Trophoblast cell (in vitro differentiated cells and primary cell): Measurements from ENCODE around the gene TSPOAP1.

ENCODE experiments used
- DNase-seq, 2 donors: peaks; one replicate each; pipeline ENCODE4 v3.0.0-alpha.2; 2016
- H2AFZ ChIP-seq: 2 replicates; pipeline ENCODE4 v1.6.1; 2013; ENCODE audit warnings: low read length, moderate library complexity, mild to moderate bottlenecking; ENCODE audit not compliant: insufficient read depth, poor library complexity
- H2AK5ac ChIP-seq: 2 replicates; pipeline ENCODE4 v1.6.1; 2013; ENCODE audit warnings: mild to moderate bottlenecking, low read length
- H2BK120ac ChIP-seq: 2 replicates; pipeline ENCODE4 v1.6.1; 2013; ENCODE audit warnings: low read length, mild to moderate bottlenecking, moderate library complexity; ENCODE audit not compliant: insufficient read depth, poor library complexity
- H2BK12ac ChIP-seq: 2 replicates; pipeline ENCODE4 v1.6.1; 2013; ENCODE audit warnings: mild to moderate bottlenecking, low read length, moderate library complexity
- H2BK5ac ChIP-seq: 2 replicates; pipeline ENCODE4 v1.6.1; 2013; ENCODE audit warnings: low read length, low read depth, moderate library complexity, mild to moderate bottlenecking; ENCODE audit not compliant: poor library complexity
- H3K14ac ChIP-seq: 2 replicates; pipeline ENCODE4 v1.6.1; 2013; ENCODE audit warnings: mild to moderate bottlenecking, low read length
- H3K18ac ChIP-seq: 2 replicates; pipeline ENCODE4 v1.6.1; 2013; ENCODE audit warnings: mild to moderate bottlenecking, low read length
- H3K23ac ChIP-seq: 2 replicates; pipeline ENCODE4 v1.6.1; 2013; ENCODE audit warnings: low read length
- H3K27ac ChIP-seq: 2 replicates; pipeline ENCODE4 v1.5.1; 2013; ENCODE audit warnings: low read depth, mild to moderate bottlenecking, inconsistent platforms, low read length, moderate library complexity
- H3K27me3 ChIP-seq: 2 replicates; pipeline ENCODE4 v1.6.1; 2013; ENCODE audit warnings: inconsistent platforms, mild to moderate bottlenecking, low read length, moderate library complexity; ENCODE audit not compliant: insufficient read depth
- H3K36me3 ChIP-seq, 2 experiments: 1 replicate in 1 of 2; 2 replicates in 1 of 2; pipeline ENCODE4 v1.6.1; 2013; ENCODE audit warnings: low read length in 2 of 2, mild to moderate bottlenecking in 2 of 2, moderate library complexity in 1 of 2; ENCODE audit not compliant: insufficient read depth in 2 of 2, control insufficient read depth in 1 of 2
- H3K4ac ChIP-seq: 2 replicates; pipeline ENCODE4 v1.6.1; 2013; ENCODE audit warnings: low read depth, mild to moderate bottlenecking, low read length, moderate library complexity
- H3K4me1 ChIP-seq, 2 experiments: 1 replicate in 1 of 2; 2 replicates in 1 of 2; pipeline ENCODE4 v1.6.1; 2013; ENCODE audit warnings: low read length in 2 of 2, mild to moderate bottlenecking in 2 of 2, moderate library complexity in 1 of 2; ENCODE audit not compliant: insufficient read depth in 2 of 2, control insufficient read depth in 1 of 2
- H3K4me2 ChIP-seq: 2 replicates; pipeline ENCODE4 v1.6.1; 2013; ENCODE audit warnings: inconsistent platforms, mild to moderate bottlenecking, low read length, moderate library complexity
- H3K4me3 ChIP-seq: 2 replicates; pipeline ENCODE4 v1.5.1; 2013; ENCODE audit warnings: mild to moderate bottlenecking, low read depth, low read length, inconsistent platforms
- H3K79me1 ChIP-seq: one replicate; pipeline ENCODE4 v1.6.1; 2013; ENCODE audit warnings: low read length
- H3K79me2 ChIP-seq: 2 replicates; pipeline ENCODE4 v1.6.1; 2013; ENCODE audit warnings: low read length, mild to moderate bottlenecking; ENCODE audit not compliant: control insufficient read depth, insufficient read depth, poor library complexity
- H3K9ac ChIP-seq: 2 replicates; pipeline ENCODE4 v1.6.1; 2013; ENCODE audit warnings: mild to moderate bottlenecking, low read length
- H3K9me3 ChIP-seq: 2 replicates; pipeline ENCODE4 v1.6.1; 2013; ENCODE audit warnings: low read depth, mild to moderate bottlenecking, control low read depth, inconsistent platforms, low read length; ENCODE audit not compliant: insufficient read depth
- H4K12ac ChIP-seq: 2 replicates; pipeline ENCODE4 v1.6.1; 2013; ENCODE audit warnings: low read depth, mild to moderate bottlenecking, low read length, moderate library complexity
- H4K8ac ChIP-seq: 2 replicates; pipeline ENCODE4 v1.6.1; 2013; ENCODE audit warnings: low read depth, mild to moderate bottlenecking, low read length, moderate library complexity
- H4K91ac ChIP-seq: one replicate; pipeline ENCODE4 v1.6.1; 2013; ENCODE audit warnings: low read depth, mild to moderate bottlenecking, low read length, moderate library complexity
- WGBS: extraction: QIAGEN DNeasy Blood & Tissue Kit; methylation state at CpG from one replicate; pipeline ENCODE4 v1.1.7; 2013; ENCODE audit warnings: missing lambda C conversion rate; ENCODE audit not compliant: insufficient read length, insufficient coverage; ENCODE audit errors: extremely low coverage; 5-methylcytosine and 5-hydroxymethylcytosine counted together

Gene TSPOAP1

GRCh38 chr17:58307468-58308172 lies 21.0 kb downstream of the TSPOAP1 start:
- no peak overlapping the region for H2AK5ac ChIP-seq
- H4K8ac ChIP-seq: no peak overlapping the region
- H2BK5ac ChIP-seq: no peak overlapping the region
- H3K36me3 ChIP-seq: no peaks in the 10 kb centered on the region
- no peak overlapping the region for H3K27ac ChIP-seq
- no peak overlapping the region for H3K4ac ChIP-seq
- no peaks in the 10 kb centered on the region for H3K9me3 ChIP-seq
- H2AFZ ChIP-seq: no peak overlapping the region
- H3K23ac ChIP-seq: no peak overlapping the region
- H3K27me3 ChIP-seq: no peaks in the 10 kb centered on the region
- no CpG with 5 or more reads among the region's 20 CpGs for WGBS
- no peak overlapping the region for H2BK120ac ChIP-seq
- no peak overlapping the region for H2BK12ac ChIP-seq
- no peak overlapping the region for H3K4me2 ChIP-seq
- no peak overlapping the region for H3K9ac ChIP-seq
- H3K4me1 ChIP-seq: no peaks in the 10 kb centered on the region
- H3K79me1 ChIP-seq: no peaks in the 10 kb centered on the region
- H3K79me2 ChIP-seq: no peaks in the 10 kb centered on the region
- H3K18ac ChIP-seq: no peak overlapping the region
- no peak overlapping the region for H3K4me3 ChIP-seq
- no peak for DNase-seq
- H3K14ac ChIP-seq: no peak overlapping the region
- no peak overlapping the region for H4K91ac ChIP-seq
- no peak overlapping the region for H4K12ac ChIP-seq

DNA sequence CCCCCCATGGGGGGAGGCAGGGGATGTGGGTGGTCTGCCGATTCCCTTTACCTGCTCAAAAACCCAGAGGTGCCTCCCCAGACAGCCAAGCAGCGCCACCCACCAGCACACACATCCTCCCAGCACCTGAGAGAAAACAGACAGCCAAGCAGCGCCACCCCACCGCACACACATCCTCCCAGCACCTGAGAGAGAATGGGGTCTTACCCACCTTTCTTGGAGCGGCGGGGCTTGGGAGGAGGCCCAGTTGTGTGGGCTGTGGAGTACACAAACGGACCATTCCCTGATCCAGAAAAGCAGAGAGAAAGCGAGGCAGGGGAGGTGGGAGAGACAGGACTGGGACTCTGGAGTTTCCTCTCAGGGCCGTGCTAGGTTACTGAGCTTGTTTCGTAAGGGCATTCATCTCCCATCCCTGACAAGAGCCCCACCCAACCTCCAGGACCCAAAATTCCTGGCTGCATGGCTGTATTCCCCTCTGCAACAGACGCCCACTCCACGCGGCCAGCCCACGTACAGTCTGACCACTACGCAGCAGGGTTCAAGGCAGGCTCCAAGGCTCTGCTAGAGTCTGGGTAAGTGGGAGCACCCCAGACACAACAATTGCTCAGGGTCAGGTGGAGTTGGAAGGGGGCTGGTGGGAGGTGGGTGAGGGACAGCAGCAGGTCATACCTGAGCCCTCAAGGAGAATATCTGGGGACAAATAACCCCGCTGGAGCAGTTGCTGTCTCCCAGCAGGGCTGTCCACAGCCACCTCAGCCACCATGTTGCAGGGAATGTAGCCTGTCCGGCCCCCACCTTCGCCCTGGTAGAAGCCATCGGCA lies 22.3 kb downstream of the TSPOAP1 start:
- no peak overlapping the region for H2BK120ac ChIP-seq
- no peak overlapping the region for H3K14ac ChIP-seq
- H3K27ac ChIP-seq: no peak overlapping the region
- no peaks in the 10 kb centered on the region for H3K4me1 ChIP-seq
- no peaks in the 10 kb centered on the region for H3K79me2 ChIP-seq
- no peak overlapping the region for H4K12ac ChIP-seq
- H4K8ac ChIP-seq: no peak overlapping the region
- H4K91ac ChIP-seq: no peak overlapping the region
- H3K36me3 ChIP-seq: no peaks in the 10 kb centered on the region
- no peak for DNase-seq
- no CpG with 5 or more reads among the region's 19 CpGs for WGBS
- no peak overlapping the region for H3K9ac ChIP-seq
- no peak overlapping the region for H3K4ac ChIP-seq
- no peak overlapping the region for H3K18ac ChIP-seq
- H3K79me1 ChIP-seq: no peaks in the 10 kb centered on the region
- H2BK5ac ChIP-seq: no peak overlapping the region
- no peak overlapping the region for H2AK5ac ChIP-seq
- no peak overlapping the region for H3K4me2 ChIP-seq
- no peak overlapping the region for H3K4me3 ChIP-seq
- no peak overlapping the region for H2BK12ac ChIP-seq
- no peaks in the 10 kb centered on the region for H3K9me3 ChIP-seq
- H3K23ac ChIP-seq: no peak overlapping the region
- no peaks in the 10 kb centered on the region for H3K27me3 ChIP-seq
- H2AFZ ChIP-seq: no peak overlapping the region

DNA sequence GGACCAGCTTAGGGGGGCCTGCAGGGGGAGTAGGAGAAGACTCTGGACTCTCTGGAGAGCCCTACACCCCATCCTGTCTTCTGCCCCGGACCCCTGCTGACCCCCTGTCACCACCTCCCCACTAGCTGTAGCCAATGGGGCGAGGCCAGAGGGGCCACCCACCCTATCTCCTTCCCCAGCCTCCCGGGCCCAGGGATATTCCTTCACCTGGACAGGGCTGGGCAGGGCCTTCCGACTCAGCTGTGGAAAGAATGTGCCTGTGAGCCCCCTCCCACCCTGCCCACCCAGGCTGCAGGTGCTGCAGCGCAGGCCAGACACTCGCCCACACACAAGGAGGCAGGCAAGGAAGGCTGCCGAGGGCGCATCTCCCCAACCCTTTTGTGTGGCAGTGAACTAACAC lies 23.0 kb downstream of the TSPOAP1 start:
- Histone ChIP-seq H2BK5ac (no peak overlapping the region), H3K36me3 (no peaks in the 10 kb centered on the region), H3K14ac (no peak overlapping the region), H2AK5ac (no peak overlapping the region), H2AFZ (no peak overlapping the region), H3K79me2 (no peaks in the 10 kb centered on the region), H3K4ac (no peak overlapping the region), H3K27me3 (no peaks in the 10 kb centered on the region), H3K4me2 (no peak overlapping the region), H3K4me1 (no peaks in the 10 kb centered on the region), H3K23ac (no peak overlapping the region), H3K4me3 (no peak overlapping the region), H2BK12ac (no peak overlapping the region), H4K8ac (no peak overlapping the region), H3K9ac (no peak overlapping the region), H4K12ac (no peak overlapping the region), H3K18ac (no peak overlapping the region), H2BK120ac (no peak overlapping the region), H3K9me3 (no peaks in the 10 kb centered on the region), H4K91ac (no peak overlapping the region), H3K27ac (no peak overlapping the region), H3K79me1 (no peaks in the 10 kb centered on the region)
- no CpG with 5 or more reads among the region's 8 CpGs for WGBS
- DNase-seq: no peak

GRCh38 chr17:58304750-58305486 lies 23.7 kb downstream of the TSPOAP1 start:
- no peaks in the 10 kb centered on the region for H3K79me2 ChIP-seq
- peak overlapping the region; percentile 42 for H4K91ac ChIP-seq
- H3K4me1 ChIP-seq: no peaks in the 10 kb centered on the region
- no peak overlapping the region for H3K4ac ChIP-seq
- no peak overlapping the region for H3K4me2 ChIP-seq
- no peak overlapping the region for H3K4me3 ChIP-seq
- H3K9ac ChIP-seq: no peak overlapping the region
- DNase-seq: no peak
- no peaks in the 10 kb centered on the region for H3K27me3 ChIP-seq
- H2AFZ ChIP-seq: peak overlapping the region; percentile 23
- H3K27ac ChIP-seq: no peak overlapping the region
- peak overlapping the region; percentile 46 for H4K12ac ChIP-seq
- WGBS: no CpG with 5 or more reads among the region's 14 CpGs
- H3K14ac ChIP-seq: peak overlapping the region; percentile 1
- no peaks in the 10 kb centered on the region for H3K9me3 ChIP-seq
- no peak overlapping the region for H2BK5ac ChIP-seq
- H2AK5ac ChIP-seq: peak overlapping the region; percentile 37
- H3K79me1 ChIP-seq: no peaks in the 10 kb centered on the region
- H2BK12ac ChIP-seq: no peak overlapping the region
- H2BK120ac ChIP-seq: no peak overlapping the region
- no peaks in the 10 kb centered on the region for H3K36me3 ChIP-seq
- no peak overlapping the region for H3K18ac ChIP-seq
- peak overlapping the region; percentile 85 for H4K8ac ChIP-seq
- H3K23ac ChIP-seq: no peak overlapping the region
